Mucosa of rectum (tissue), 2 donors: ENCODE results near the gene FBXL14.

Experiments
- H3K27ac ChIP-seq, 2 donors: one replicate each; pipeline ENCODE4 v1.7.0; 2013; ENCODE audit warnings: inconsistent platforms in 2 of 2, low read depth in 2 of 2, low read length in 2 of 2
- H3K27me3 ChIP-seq, 2 donors: one replicate each; pipeline ENCODE4 v1.7.0; 2013; ENCODE audit warnings: low read length in 2 of 2; ENCODE audit not compliant: control insufficient read depth in 2 of 2, insufficient read depth in 2 of 2
- H3K36me3 ChIP-seq, 2 donors: one replicate each; pipeline ENCODE4 v1.7.0; 2013; ENCODE audit warnings: low read length in 2 of 2; ENCODE audit not compliant: control insufficient read depth in 2 of 2, insufficient read depth in 2 of 2
- H3K4me1 ChIP-seq, 2 donors: one replicate each; pipeline ENCODE4 v1.7.0; 2013; ENCODE audit warnings: low read length in 2 of 2, mild to moderate bottlenecking in 1 of 2; ENCODE audit not compliant: control insufficient read depth in 2 of 2, insufficient read depth in 2 of 2
- H3K4me3 ChIP-seq, 2 donors: one replicate each; pipeline ENCODE4 v1.7.0; 2013; ENCODE audit warnings: low read length in 2 of 2
- H3K9ac ChIP-seq, 2 donors: one replicate each; pipeline ENCODE4 v1.7.0; 2013; ENCODE audit warnings: low read length in 2 of 2, low read depth in 1 of 2, mild to moderate bottlenecking in 1 of 2
- H3K9me3 ChIP-seq, 2 donors: one replicate each; pipeline ENCODE4 v1.7.0; 2013; ENCODE audit warnings: low read length in 2 of 2; ENCODE audit not compliant: control insufficient read depth in 2 of 2
- donor health status: healthy.
- donor health status: Normal muscosa, but diverticular disease.

FBXL14 gene

DNA sequence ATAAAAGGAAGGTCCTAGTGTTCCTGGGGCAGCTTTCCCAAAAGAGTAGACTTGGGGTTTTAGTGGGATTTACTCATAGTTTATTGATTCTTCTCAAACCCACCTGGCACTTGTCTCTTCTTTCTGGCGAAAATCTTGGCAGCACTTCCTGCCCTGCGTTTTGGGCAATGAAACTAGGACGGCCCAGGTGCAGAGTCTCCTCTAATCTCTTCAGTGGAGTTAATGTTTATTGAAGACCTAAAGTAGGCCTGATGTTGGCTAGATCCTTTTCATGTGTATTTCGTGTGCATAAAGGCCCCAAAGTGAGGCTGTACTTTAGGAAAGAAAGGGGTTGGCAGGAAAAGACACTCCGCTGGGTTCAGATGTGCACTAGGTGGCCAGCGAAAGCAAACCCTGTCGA, 39.8 kb upstream of the FBXL14 start:
- peaks cover 11 to 14% of the 10 kb centered on the region in 2 donors for H3K4me1 ChIP-seq
- H3K36me3 ChIP-seq: no peaks in the 10 kb centered on the region
- no peak overlapping the region for H3K4me3 ChIP-seq
- no peaks in the 10 kb centered on the region for H3K9me3 ChIP-seq
- peaks cover 7 to 11% of the 10 kb centered on the region in 2 donors for H3K27me3 ChIP-seq
- no peak overlapping the region for H3K27ac ChIP-seq
- no peak overlapping the region for H3K9ac ChIP-seq

- Histone ChIP-seq H3K4me1 (peaks cover 14 to 16% of the 10 kb centered on the region in 2 donors), H3K36me3 (no peaks in the 10 kb centered on the region), H3K27ac (no peak overlapping the region), H3K4me3 (no peak overlapping the region), H3K27me3 (peaks cover 7 to 11% of the 10 kb centered on the region in 2 donors), H3K9me3 (no peaks in the 10 kb centered on the region), H3K9ac (no peak overlapping the region)
Observed at GRCh38 chr12:1633459-1633858, 39.1 kb upstream of the FBXL14 start.

DNA sequence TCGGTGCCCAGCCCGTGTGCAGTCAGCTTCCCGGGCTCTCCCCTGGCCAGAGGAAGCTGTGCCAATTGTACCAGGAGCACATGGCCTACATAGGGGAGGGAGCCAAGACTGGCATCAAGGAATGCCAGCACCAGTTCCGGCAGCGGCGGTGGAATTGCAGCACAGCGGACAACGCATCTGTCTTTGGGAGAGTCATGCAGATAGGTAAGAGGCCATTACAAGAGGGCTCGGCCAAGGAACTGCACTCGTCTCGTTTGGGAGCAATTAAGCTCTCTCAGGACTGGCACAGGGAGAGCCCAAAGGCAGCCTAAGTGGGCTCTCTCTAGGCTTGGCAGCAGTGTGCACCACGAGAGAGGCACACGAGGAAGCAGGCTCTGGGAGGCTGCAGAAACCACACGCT, 38.3 kb upstream of the FBXL14 start:
- Histone ChIP-seq H3K4me1 (peaks cover 14 to 16% of the 10 kb centered on the region in 2 donors), H3K9ac (no peak overlapping the region), H3K27me3 (peaks cover 7 to 11% of the 10 kb centered on the region in 2 donors), H3K27ac (no peak overlapping the region), H3K4me3 (no peak overlapping the region), H3K36me3 (no peaks in the 10 kb centered on the region), H3K9me3 (no peaks in the 10 kb centered on the region)

DNA sequence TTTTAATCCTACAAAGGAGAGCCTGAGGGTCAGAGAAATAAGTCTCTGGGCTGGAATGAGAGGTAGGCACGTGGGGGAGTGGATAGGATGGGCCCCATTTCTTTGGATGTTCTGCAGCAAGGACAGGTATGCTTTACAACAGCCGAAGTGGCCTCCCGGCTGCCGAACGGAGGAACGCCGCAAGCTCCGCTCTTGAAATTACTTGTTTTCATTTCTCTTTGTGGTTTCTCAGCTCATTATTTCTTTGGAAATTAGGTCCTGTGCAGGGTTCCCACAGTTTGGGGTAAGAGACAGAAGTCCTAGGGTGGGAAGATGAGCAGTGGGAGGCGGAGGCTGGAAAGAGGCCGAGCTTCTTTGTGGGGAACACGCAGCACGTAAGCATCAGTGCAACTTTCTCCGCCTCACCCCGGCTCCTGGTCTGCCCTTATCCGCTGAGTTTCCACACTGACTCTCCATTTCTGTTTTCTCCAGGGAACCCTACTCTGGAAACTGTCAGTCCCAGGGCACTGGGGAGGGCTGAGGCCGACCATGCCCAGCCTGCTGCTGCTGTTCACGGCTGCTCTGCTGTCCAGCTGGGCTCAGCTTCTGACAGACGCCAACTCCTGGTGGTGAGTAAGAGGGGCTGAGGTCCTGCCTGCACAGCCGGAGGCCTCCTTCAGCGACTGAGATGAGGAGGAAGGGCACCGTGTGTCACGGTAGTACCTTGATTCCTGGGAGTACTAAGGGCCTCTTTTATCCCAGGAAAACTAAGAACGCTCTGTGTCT, 36.6 kb upstream of the FBXL14 start:
- H3K27me3 ChIP-seq: peaks cover 7 to 11% of the 10 kb centered on the region in 2 donors
- H3K27ac ChIP-seq: no peak overlapping the region
- H3K4me3 ChIP-seq: peak overlapping the region; percentile 53 to 54
- no peak overlapping the region for H3K9ac ChIP-seq
- H3K4me1 ChIP-seq: peaks cover 14 to 16% of the 10 kb centered on the region in 2 donors
- H3K9me3 ChIP-seq: no peaks in the 10 kb centered on the region
- H3K36me3 ChIP-seq: no peaks in the 10 kb centered on the region

- peak overlapping the region in 1 of 2 donors; percentile 47 for H3K9ac ChIP-seq
- peaks cover 7 to 11% of the 10 kb centered on the region in 2 donors for H3K27me3 ChIP-seq
- no peaks in the 10 kb centered on the region for H3K36me3 ChIP-seq
- H3K4me1 ChIP-seq: peaks cover 15 to 18% of the 10 kb centered on the region in 2 donors
- H3K27ac ChIP-seq: no peak overlapping the region
- H3K4me3 ChIP-seq: peak overlapping the region; percentile 53 to 54
- no peaks in the 10 kb centered on the region for H3K9me3 ChIP-seq
Observed at GRCh38 chr12:1630133-1630826, 35.9 kb upstream of the FBXL14 start.

GRCh38 chr12:1629338-1630132, 35.2 kb upstream of the FBXL14 start:
- no peak overlapping the region for H3K27ac ChIP-seq
- H3K36me3 ChIP-seq: no peaks in the 10 kb centered on the region
- peaks cover 7 to 11% of the 10 kb centered on the region in 2 donors for H3K27me3 ChIP-seq
- H3K4me3 ChIP-seq: peak overlapping the region; percentile 53 to 54
- peaks cover 18 to 22% of the 10 kb centered on the region in 2 donors for H3K4me1 ChIP-seq
- peak overlapping the region in 1 of 2 donors; percentile 47 for H3K9ac ChIP-seq
- no peaks in the 10 kb centered on the region for H3K9me3 ChIP-seq

- peak within 1 kb of the TSS in 1 of 2 donors; percentile 47 for H3K9ac ChIP-seq
- H3K4me1 ChIP-seq: peaks cover 18 to 22% of the 10 kb centered on the region in 2 donors
- peaks cover 7 to 11% of the 10 kb centered on the region in 2 donors for H3K27me3 ChIP-seq
- H3K9me3 ChIP-seq: no peaks in the 10 kb centered on the region
- peak within 1 kb of the TSS; percentile 53 to 54 for H3K4me3 ChIP-seq
- H3K36me3 ChIP-seq: no peaks in the 10 kb centered on the region
- no peak within 1 kb of the TSS for H3K27ac ChIP-seq
Observed at GRCh38 chr12:1628666-1629337, 34.4 kb upstream of the FBXL14 start, which contains the start of gene WNT5B. TSS of gene WNT5B (plus strand) at chr12:1629231. CDS start at chr12:1631355, 2,124 bp downstream.

GRCh38 chr12:1622406-1622805, 28.0 kb upstream of the FBXL14 start:
- Histone ChIP-seq H3K9ac (no peak overlapping the region), H3K27ac (no peak overlapping the region), H3K9me3 (no peaks in the 10 kb centered on the region), H3K4me3 (no peak overlapping the region), H3K4me1 (peaks cover 6 to 7% of the 10 kb centered on the region in 2 donors), H3K27me3 (no peaks in the 10 kb centered on the region), H3K36me3 (no peaks in the 10 kb centered on the region)

DNA sequence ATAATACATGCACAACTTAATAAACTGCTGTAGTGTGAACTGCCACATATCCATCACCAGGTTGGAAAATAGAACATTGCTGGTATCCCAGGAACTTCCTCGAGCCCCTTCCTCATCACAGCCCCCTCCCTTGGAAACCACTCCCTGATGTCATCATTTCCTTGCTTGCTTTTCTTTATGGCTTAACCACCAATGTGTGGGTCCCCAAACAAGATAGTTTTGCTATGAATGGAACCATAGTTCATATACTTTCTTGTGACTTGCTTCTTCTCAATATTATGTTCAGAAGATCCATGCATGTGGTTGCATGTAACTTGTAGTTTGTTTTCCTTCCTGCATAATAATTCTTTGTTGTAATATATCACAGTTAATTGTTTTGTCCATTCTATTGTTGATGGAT, 25.7 kb upstream of the FBXL14 start:
- peaks cover 2 to 3% of the 10 kb centered on the region in 2 donors for H3K4me1 ChIP-seq
- H3K27ac ChIP-seq: no peak overlapping the region
- H3K27me3 ChIP-seq: no peaks in the 10 kb centered on the region
- no peak overlapping the region for H3K9ac ChIP-seq
- H3K4me3 ChIP-seq: no peak overlapping the region
- no peaks in the 10 kb centered on the region for H3K9me3 ChIP-seq
- H3K36me3 ChIP-seq: no peaks in the 10 kb centered on the region
